GM18861 (cell line): Measurements from ENCODE around the gene RPE65.
"Not testable (repeated sequence)": the region's sequence is repeated elsewhere in the genome, so short reads cannot be mapped to it uniquely, and the experiment has no call there.

Experiments used
- ATAC-seq: cut with Tn5 transposase; IDR thresholded peaks from one replicate; pipeline ENCODE4 v1.9.1; 2021; ENCODE audit not compliant: unreplicated experiment

Gene RPE65

DNA sequence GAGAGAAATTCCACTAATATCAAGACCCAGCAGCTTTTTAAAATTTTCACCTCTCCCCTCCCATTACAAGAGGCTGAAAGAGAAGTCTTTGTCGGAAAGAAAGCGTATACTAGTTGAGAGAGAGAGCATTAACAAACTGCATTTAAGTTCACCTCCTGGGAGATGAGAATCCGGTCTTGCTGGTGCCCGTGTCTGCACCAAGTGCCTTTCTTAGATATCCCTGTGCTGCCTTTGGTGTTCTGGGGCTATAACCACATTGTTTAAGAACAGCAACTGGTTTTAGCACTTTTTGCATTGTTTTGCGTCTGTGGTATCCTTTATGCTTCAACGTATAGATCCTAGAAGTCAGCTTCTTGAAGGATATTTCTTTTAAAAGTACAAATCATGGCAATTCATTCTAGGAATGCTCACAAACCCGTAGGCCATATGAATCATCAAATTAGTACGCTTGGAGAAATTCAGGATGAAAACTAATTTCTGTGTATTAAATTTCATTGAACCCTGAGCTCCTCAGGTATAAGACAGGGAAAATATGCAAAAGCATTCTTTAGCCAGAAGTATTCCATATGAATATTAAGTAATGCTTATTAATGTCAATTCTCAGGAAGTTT, 3.4 kb upstream of the RPE65 start:
- ATAC-seq: no peak

GRCh38 chr1:68448365-68448764, 1.4 kb downstream of the RPE65 start:
- ATAC-seq: no peak

DNA sequence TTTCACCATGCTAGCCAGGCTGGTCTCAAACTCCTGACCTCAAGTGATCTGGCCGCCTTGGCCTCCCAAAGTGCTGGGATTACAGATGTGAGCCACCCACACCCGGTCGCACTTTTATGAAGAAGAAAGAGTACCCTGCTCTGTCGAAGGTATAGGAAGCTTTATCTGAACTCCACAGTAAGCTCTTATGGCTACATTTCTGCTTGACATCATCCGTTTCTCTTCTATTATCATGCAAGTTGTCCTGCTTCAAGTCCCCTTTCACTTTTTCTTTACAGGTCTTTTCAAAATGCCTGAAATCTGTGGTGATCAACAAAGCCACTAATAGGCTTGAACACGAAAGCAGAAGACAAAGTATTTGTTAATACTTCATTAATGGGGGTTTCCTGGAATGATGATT, 4.0 kb downstream of the RPE65 start:
- no peak for ATAC-seq

DNA sequence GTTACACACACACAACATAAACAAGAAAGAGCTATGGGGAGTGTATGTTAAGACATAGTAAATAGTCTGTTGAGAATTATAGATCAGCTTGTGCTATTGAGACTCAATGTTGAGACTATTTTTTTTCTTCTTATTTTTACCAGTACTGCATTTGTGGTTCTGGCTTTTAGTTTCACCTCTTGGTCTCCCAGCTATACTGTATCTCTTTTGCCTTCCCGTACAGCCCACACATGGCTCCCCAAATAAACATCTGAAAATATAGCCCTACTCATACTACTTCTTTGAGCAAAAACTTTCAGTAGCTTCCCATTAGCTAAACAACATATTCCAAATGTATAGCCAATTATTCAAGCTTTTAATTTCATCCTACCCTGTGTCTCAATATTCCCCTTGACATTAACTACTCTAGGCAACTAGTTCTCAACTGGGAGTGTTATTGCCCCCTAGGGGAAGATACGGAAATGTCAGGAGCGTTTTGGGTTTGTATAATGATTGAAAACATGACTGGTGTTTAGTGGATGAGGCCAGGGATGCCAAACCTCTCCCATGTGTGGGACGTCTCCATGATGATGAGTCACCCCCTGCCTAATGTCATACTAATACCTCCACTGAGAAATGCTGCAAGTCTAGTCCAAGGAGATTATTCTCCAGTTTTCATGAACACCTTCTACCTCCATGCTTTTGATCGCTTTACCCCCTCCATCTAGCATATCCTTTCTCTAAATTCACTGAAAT, 6.8 kb downstream of the RPE65 start:
- ATAC-seq: peak; percentile 92

DNA sequence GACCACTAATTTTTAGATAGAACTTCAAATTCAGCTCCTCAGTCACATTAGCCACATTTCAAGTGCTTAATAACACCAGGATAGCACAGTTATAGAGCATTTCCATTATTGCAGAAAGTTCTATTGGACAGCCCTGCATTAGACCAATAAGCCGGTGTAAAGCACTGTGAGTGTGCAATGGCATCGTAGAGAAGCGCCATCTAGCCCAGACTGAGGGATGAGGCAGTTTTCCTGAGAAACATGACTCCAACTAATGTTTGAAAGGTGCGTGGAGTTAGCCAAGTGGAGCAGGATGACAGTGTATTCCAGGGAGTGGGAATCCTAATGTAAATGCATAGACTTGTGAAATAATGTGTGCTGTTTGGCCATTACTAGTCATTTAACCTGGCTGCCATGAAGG, 7.7 kb downstream of the RPE65 start:
- ATAC-seq: no peak

GRCh38 chr1:68438310-68438709, 11.4 kb downstream of the RPE65 start:
- no peak for ATAC-seq

DNA sequence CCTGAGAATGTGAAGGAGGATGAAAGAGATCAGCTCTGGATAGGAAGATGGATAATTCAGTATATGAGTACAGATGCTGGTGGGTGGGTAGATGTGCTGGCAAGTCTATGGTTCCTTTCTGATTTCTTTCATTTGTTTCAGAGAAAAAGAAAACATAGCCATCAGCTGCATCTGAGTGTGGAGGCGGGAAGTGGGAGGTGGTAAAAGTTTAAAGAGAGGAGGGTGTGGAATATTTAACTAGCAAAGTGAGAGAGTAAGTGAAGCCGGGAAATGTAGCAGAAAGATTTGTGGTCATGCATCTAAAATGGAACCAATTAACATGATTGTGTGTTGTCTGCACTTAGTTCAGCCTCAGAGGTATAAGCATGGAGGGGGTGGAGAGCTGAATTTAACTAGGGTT, 16.4 kb downstream of the RPE65 start:
- no peak for ATAC-seq

- ATAC-seq: no peak
Observed at GRCh38 chr1:68431076-68431475, 18.7 kb downstream of the RPE65 start.

GRCh38 chr1:68429233-68429808, 20.4 kb downstream of the RPE65 start:
- no peak for ATAC-seq

GRCh38 chr1:68426594-68426993, 23.2 kb downstream of the RPE65 start:
- ATAC-seq: no peak

DNA sequence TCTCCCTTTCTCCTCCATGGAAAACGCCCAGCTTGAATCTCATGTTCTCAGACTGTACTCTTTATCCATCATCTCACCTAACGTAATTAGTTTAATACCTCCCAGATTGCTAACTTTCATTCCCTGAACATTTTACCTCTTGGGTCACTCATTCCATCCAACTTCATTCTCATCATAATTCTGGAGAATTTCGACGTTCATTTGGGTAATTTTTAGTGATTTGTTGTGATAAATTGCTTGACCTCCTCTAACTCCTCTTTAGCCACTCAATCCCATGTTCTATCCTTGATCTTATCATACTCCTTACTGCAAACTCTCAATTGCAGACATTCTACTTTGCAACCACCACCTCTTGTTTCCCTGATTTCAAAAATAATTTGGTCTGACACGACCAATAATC, 28.4 kb downstream of the RPE65 start:
- ATAC-seq: no peak

DNA sequence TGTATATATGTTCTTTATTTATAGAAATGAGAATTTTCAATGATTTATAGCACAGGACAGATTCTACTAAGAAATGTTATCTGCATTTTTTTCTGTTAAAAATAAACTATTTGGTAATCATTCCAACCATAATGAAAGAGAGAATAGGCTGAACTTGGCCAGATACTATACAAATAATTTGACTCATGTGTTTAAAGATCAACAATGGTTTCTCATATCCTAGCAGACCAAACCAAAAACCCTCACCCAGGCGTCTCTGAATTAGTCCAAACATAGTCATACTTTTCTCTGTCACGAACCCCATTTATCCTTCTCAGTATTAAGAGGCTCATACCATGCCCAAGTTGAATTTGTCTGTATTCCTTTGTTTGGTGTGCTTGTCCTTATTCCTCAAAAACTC, 40.3 kb downstream of the RPE65 start:
- no peak for ATAC-seq

DNA sequence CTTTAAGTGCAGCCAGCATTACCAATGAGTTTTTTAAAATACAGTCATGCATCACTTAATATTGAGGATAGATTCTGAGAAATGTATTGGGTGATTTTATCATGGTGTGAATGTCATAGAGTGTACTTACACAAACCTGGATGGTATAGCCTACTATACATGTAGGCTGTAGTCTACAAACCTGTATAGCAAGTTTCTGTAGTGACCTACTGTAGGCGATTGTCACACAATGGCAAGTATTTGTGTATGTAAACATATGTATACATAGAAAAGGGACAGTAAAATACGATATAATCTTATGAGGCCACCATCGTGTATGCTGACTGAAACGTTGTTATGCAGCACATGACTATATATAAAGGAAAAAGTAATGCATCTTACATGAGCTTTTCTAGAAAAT, 48.2 kb downstream of the RPE65 start:
- no peak for ATAC-seq

GRCh38 chr1:68395575-68395974, 54.2 kb downstream of the RPE65 start:
- not testable (repeated sequence) for ATAC-seq

GRCh38 chr1:68392474-68392873, 57.3 kb downstream of the RPE65 start:
- not testable (repeated sequence) for ATAC-seq

GRCh38 chr1:68385798-68386524, 63.8 kb downstream of the RPE65 start:
- not testable (repeated sequence) for ATAC-seq

DNA sequence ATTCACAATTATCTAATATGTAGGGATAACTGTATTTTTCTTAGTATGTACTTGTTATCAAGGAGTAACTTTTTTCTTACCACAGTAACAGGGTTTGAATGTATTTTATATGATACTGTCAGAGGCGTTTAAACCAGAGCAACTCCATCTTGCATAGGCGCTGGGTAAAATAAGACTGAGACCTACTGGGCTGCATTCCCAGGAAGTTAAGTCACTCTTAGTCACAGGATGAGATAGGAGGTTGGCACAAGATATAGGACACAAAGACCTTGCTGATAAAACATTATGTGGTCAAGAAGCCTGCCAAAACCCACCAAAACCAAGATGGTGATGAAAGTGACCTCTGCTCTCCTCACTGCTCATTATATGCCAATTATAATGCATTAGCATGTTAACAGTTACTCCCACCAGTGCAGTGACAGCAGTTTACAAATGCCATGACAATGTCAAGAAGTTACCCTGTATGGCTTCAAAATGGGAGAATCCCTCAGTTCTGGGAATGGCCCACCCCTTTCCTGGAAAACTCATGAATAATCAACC, 64.8 kb downstream of the RPE65 start:
- no peak for ATAC-seq

DNA sequence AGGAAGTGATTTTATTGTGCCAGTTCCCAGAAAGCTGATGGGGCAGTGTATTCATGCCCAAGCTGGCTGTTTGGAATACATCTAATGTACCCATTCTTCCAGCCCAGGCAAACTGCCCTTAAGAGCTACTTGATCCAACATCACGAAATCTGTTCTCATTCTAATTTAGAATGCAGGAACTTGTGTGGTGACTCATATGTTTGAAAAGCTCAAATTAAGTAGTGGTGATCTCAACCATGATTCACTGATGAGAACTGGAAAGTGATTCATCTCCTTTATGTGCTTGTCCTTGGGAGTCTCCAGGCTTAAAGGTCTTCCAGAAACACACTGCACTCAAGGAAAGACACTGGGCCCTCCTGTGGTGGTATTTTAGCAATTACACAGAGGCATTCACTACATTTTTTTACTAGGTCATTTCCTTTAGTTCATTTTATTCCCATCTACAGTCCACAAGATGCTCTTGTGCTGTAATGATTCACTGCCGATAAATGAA, 65.4 kb downstream of the RPE65 start:
- ATAC-seq: no peak

DNA sequence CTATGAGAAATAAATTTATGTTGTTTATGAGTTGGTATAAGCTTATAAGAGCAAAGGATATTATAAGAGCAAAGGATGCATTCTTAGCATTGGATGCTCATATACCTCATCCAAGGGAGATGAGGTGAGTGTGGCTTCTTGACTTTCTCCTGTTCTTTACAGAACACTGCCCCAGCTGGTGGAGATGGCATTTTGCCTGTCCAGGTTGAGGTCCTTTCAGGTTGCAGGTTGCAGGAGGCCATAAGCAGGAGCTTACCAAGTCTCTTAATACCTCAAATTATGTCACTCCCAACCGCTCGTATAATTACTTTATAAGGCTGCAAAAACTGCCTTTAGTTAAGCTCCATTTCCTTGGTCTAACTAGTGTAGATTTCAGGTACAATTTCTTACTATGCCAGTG, 66.7 kb downstream of the RPE65 start:
- ATAC-seq: no peak

GRCh38 chr1:68379085-68379478, 70.7 kb downstream of the RPE65 start:
- ATAC-seq: no peak
